H9 (cell line): ENCODE data around the gene BBIP1. TPM values are rescaled to one million over a fixed set of nuclear protein-coding genes. Genes with fewer than 3 reads are reported as not detected.
A peak's percentile ranks its signal among the peaks of the same experiment; 100 is the strongest.

Experiments
- DNase-seq: peaks from one replicate; pipeline ENCODE4 v3.0.0-alpha.2; 2017
- H2AFZ ChIP-seq: one replicate; pipeline ENCODE4 v1.6.1; 2013; ENCODE audit warnings: mild to moderate bottlenecking, low read length, control low read depth, moderate library complexity
- H2AK5ac ChIP-seq: 2 replicates; pipeline ENCODE4 v1.6.1; 2013; ENCODE audit warnings: low read length, control low read depth, mixed read lengths; ENCODE audit not compliant: insufficient read length
- H2BK120ac ChIP-seq: one replicate; pipeline ENCODE4 v1.6.1; 2013; ENCODE audit warnings: low read depth, mild to moderate bottlenecking, low read length, control low read depth, inconsistent platforms; ENCODE audit not compliant: poor library complexity, severe bottlenecking
- H2BK12ac ChIP-seq: 2 replicates; pipeline ENCODE4 v1.6.1; 2013; ENCODE audit warnings: low read length, control low read depth, mixed read lengths, low read depth; ENCODE audit not compliant: insufficient read length
- H2BK15ac ChIP-seq: 2 replicates; pipeline ENCODE4 v1.6.1; 2013; ENCODE audit warnings: low read depth, low read length, control low read depth
- H2BK20ac ChIP-seq: one replicate; pipeline ENCODE4 v1.6.1; 2013; ENCODE audit warnings: low read depth, mild to moderate bottlenecking, low read length, control low read depth, inconsistent platforms; ENCODE audit not compliant: poor library complexity, severe bottlenecking
- H2BK5ac ChIP-seq: 2 replicates; pipeline ENCODE4 v1.6.1; 2013; ENCODE audit warnings: low read length, control low read depth, mixed read lengths; ENCODE audit not compliant: insufficient read length
- H3K14ac ChIP-seq: 2 replicates; pipeline ENCODE4 v1.6.1; 2013; ENCODE audit warnings: low read length, control low read depth; ENCODE audit not compliant: insufficient read depth
- H3K18ac ChIP-seq: 2 replicates; pipeline ENCODE4 v1.6.1; 2013; ENCODE audit warnings: low read depth, mild to moderate bottlenecking, mixed read lengths, low read length, control low read depth; ENCODE audit not compliant: insufficient read length
- H3K23ac ChIP-seq: 2 replicates; pipeline ENCODE4 v1.6.1; 2013; ENCODE audit warnings: low read length, control low read depth, mixed read lengths, low read depth; ENCODE audit not compliant: insufficient read length
- H3K23me2 ChIP-seq: 2 replicates; pipeline ENCODE4 v1.6.1; 2013; ENCODE audit warnings: low read depth, mild to moderate bottlenecking, mixed read lengths, low read length, control low read depth; ENCODE audit not compliant: insufficient read length, poor library complexity, severe bottlenecking
- H3K27ac ChIP-seq: 2 replicates; pipeline ENCODE4 v1.5.1; 2013; ENCODE audit warnings: low read length, control low read depth, mixed read lengths, low read depth; ENCODE audit not compliant: insufficient read length
- H3K27me3 ChIP-seq: 2 replicates; pipeline ENCODE4 v1.6.1; 2013; ENCODE audit warnings: low read length, control low read depth, inconsistent platforms; ENCODE audit not compliant: insufficient read depth
- H3K4ac ChIP-seq: 2 replicates; pipeline ENCODE4 v1.6.1; 2013; ENCODE audit warnings: low read depth, mild to moderate bottlenecking, control low read depth, inconsistent platforms, low read length, moderate library complexity
- H3K4me1 ChIP-seq: 2 replicates; pipeline ENCODE4 v1.6.1; 2013; ENCODE audit warnings: low read length, control low read depth, inconsistent platforms; ENCODE audit not compliant: insufficient read depth
- H3K4me2 ChIP-seq: 2 replicates; pipeline ENCODE4 v1.6.1; 2013; ENCODE audit warnings: low read length, control low read depth, mixed read lengths; ENCODE audit not compliant: insufficient read length, insufficient read depth
- H3K56ac ChIP-seq: 2 replicates; pipeline ENCODE4 v1.6.1; 2013; ENCODE audit warnings: low read depth, mild to moderate bottlenecking, mixed read lengths, low read length, control low read depth; ENCODE audit not compliant: insufficient read length
- H3K79me1 ChIP-seq: 2 replicates; pipeline ENCODE4 v1.6.1; 2013; ENCODE audit warnings: low read depth, mild to moderate bottlenecking, moderate library complexity, low read length, control low read depth, inconsistent platforms; ENCODE audit not compliant: insufficient read depth, poor library complexity, severe bottlenecking
- H3K79me2 ChIP-seq: 2 replicates; pipeline ENCODE4 v1.6.1; 2013; ENCODE audit warnings: low read length, control low read depth, inconsistent platforms; ENCODE audit not compliant: insufficient read depth
- H3K9ac ChIP-seq: 2 replicates; pipeline ENCODE4 v1.6.1; 2013; ENCODE audit warnings: low read length, control low read depth, mixed read lengths; ENCODE audit not compliant: insufficient read length; ENCODE audit errors: extremely low read depth
- H3K9me3 ChIP-seq: one replicate; pipeline ENCODE4 v1.6.1; 2013; ENCODE audit warnings: low read depth, low read length, inconsistent platforms; ENCODE audit not compliant: control insufficient read depth
- H3T11ph ChIP-seq: one replicate; pipeline ENCODE4 v1.6.1; 2013; ENCODE audit warnings: mild to moderate bottlenecking, low read length, control low read depth, inconsistent platforms
- H4K20me1 ChIP-seq: one replicate; pipeline ENCODE4 v1.6.1; 2013; ENCODE audit not compliant: control insufficient read depth, insufficient read length, insufficient read depth
- H4K5ac ChIP-seq: 2 replicates; pipeline ENCODE4 v1.6.1; 2013; ENCODE audit warnings: low read depth, mild to moderate bottlenecking, mixed read lengths, low read length, control low read depth; ENCODE audit not compliant: insufficient read length
- H4K8ac ChIP-seq: replicated peaks from 2 replicates; pipeline ENCODE4 v1.6.1; 2013; ENCODE audit warnings: low read length, control low read depth, mixed read lengths, low read depth; ENCODE audit not compliant: insufficient read length
- H4K91ac ChIP-seq: 2 replicates; pipeline ENCODE4 v1.6.1; 2013; ENCODE audit warnings: low read depth, mild to moderate bottlenecking, moderate library complexity, mixed read lengths, low read length, control low read depth; ENCODE audit not compliant: insufficient read length
- H3K27ac Mint-ChIP-seq, 3 experiments: 2 replicates in 2 of 3; 3 replicates in 1 of 3; pipeline ENCODE4 v1.8.0; 2020 to 2021; ENCODE audit warnings: mixed read lengths in 3 of 3, mild to moderate bottlenecking in 1 of 3, moderate library complexity in 1 of 3
- H3K27me3 Mint-ChIP-seq: 2 replicates; pipeline ENCODE4 v1.8.0; 2021; ENCODE audit warnings: low read depth, mild to moderate bottlenecking, moderate library complexity, mixed read lengths
- H3K36me3 Mint-ChIP-seq, 3 experiments: 2 replicates in 2 of 3; 3 replicates in 1 of 3; pipeline ENCODE4 v1.8.0; 2020 to 2021; ENCODE audit warnings: low read depth in 3 of 3, mixed read lengths in 3 of 3; ENCODE audit not compliant: insufficient read depth in 1 of 3
- H3K4me1 Mint-ChIP-seq, 2 experiments: 2 replicates each; pipeline ENCODE4 v1.8.0; 2020; ENCODE audit warnings: mixed read lengths in 2 of 2
- H3K4me3 Mint-ChIP-seq, 2 experiments: 2 replicates in 1 of 2; 3 replicates in 1 of 2; pipeline ENCODE4 v1.8.0; 2020 to 2021; ENCODE audit warnings: mild to moderate bottlenecking in 2 of 2, mixed read lengths in 2 of 2, moderate library complexity in 1 of 2
- H3K9me3 Mint-ChIP-seq, 2 experiments: 2 replicates in 1 of 2; 3 replicates in 1 of 2; pipeline ENCODE4 v1.8.0; 2020; ENCODE audit warnings: mild to moderate bottlenecking in 2 of 2, mixed read lengths in 2 of 2, moderate library complexity in 1 of 2
- WGBS: extraction: QIAGEN DNeasy Blood & Tissue Kit; methylation state at CpG from one replicate; pipeline ENCODE4 v1.1.7; 2013; ENCODE audit warnings: missing lambda C conversion rate, low lambda C conversion rate, mixed read lengths; ENCODE audit not compliant: insufficient read length; ENCODE audit errors: extremely low coverage; 5-methylcytosine and 5-hydroxymethylcytosine counted together
- total RNA-seq: library from RNA; stranded (reverse); gene quantifications from 2 replicates; pipeline ENCODE4 v1.2.1, GENCODE V29; 2021
- TF ChIP-seq, protein P1 (sequence below): fragments of 200-600 bp; sonication (generic); conservative IDR thresholded peaks from 3 replicates; pipeline ENCODE4 v1.8.0; 2021; ENCODE audit warnings: antibody characterized with exemption, mild to moderate bottlenecking

Gene BBIP1
- total RNA-seq, 1 experiment from 2014 or later: 18.8 TPM

DNA sequence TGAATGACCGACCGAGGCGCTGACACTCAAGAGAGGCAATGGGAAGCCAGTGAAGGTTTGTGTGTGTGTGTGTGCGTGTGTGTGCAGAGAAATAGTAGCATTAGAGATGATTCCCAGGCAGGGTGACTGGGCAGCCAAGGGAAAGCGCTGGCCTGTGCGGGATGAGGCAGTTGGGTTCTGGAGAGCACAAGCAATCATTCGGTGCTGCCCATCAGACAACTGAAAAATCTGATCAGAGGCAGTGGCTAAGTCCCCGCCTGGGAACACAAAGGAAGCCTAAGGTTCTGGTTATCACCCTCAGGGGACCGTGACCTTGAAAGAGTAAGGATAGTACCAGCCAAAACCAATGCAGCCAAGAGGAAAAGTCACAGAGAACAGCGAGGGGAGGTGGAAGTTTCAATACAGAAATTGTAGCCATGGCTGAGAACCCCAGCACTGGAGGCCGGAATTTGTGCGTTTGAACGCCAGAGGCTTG lies 48.1 kb downstream of the BBIP1 start:
- Histone ChIP-seq H3K9me3 (no peaks in the 10 kb centered on the region), H4K91ac (no peak overlapping the region), H3K4me1 (no peaks in the 10 kb centered on the region; the same call in 1 of the 2 replicates), H2BK5ac (no peak overlapping the region), H3T11ph (no peak overlapping the region), H2AK5ac (no peak overlapping the region), H3K23me2 (peaks cover 11% of the 10 kb centered on the region), H3K56ac (no peak overlapping the region), H4K5ac (peak overlapping the region; percentile 69), H3K79me2 (no peaks in the 10 kb centered on the region), H3K27ac (no peak overlapping the region), H2BK120ac (peak overlapping the region; percentile 87), H3K79me1 (no peaks in the 10 kb centered on the region), H4K20me1 (no peaks in the 10 kb centered on the region), H3K18ac (peak overlapping the region; percentile 88), H4K8ac (no peak overlapping the region), H3K23ac (no peak overlapping the region), H3K4ac (no peak overlapping the region; the same call in 1 of the 2 replicates), H2BK20ac (no peak overlapping the region), H2AFZ (no peak overlapping the region), H3K14ac (peak overlapping the region; percentile 72; the same call in 1 of the 2 replicates), H3K4me2 (peak overlapping the region; percentile 51), H3K9ac (no peak overlapping the region), H2BK15ac (no peak overlapping the region), H2BK12ac (peak overlapping the region; percentile 0), H3K27me3 (no peaks in the 10 kb centered on the region)
- H3K4me3 Mint-ChIP-seq: peak overlapping the region; percentile 78 to 85
- TF ChIP-seq, protein P1, sequence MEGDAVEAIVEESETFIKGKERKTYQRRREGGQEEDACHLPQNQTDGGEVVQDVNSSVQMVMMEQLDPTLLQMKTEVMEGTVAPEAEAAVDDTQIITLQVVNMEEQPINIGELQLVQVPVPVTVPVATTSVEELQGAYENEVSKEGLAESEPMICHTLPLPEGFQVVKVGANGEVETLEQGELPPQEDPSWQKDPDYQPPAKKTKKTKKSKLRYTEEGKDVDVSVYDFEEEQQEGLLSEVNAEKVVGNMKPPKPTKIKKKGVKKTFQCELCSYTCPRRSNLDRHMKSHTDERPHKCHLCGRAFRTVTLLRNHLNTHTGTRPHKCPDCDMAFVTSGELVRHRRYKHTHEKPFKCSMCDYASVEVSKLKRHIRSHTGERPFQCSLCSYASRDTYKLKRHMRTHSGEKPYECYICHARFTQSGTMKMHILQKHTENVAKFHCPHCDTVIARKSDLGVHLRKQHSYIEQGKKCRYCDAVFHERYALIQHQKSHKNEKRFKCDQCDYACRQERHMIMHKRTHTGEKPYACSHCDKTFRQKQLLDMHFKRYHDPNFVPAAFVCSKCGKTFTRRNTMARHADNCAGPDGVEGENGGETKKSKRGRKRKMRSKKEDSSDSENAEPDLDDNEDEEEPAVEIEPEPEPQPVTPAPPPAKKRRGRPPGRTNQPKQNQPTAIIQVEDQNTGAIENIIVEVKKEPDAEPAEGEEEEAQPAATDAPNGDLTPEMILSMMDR: no peak
- peak overlapping the region; percentile 74 to 93 (median 91) for H3K27ac Mint-ChIP-seq
- H3K36me3 Mint-ChIP-seq: peaks cover 0 to 4% (median 0%) of the 10 kb centered on the region in 3 experiments; a peak in 1 of 7 replicates
- H3K27me3 Mint-ChIP-seq: no peaks in the 10 kb centered on the region
- no peaks in the 10 kb centered on the region; a peak in 1 of 5 replicates for H3K9me3 Mint-ChIP-seq
- DNase-seq: no peak
- no CpG with 5 or more reads among the region's 13 CpGs for WGBS
- H3K4me1 Mint-ChIP-seq: peaks cover 24 to 27% of the 10 kb centered on the region in 2 experiments
